ENCODE data around the gene NDUFB4.

The NDUFB4 gene

GRCh38 chr3:120596116-120596852 lies at the start of gene NDUFB4:
Gene NDUFB4 (plus strand): TSS chr3:120596336. CDS start chr3:120596360, 24 bp downstream.
- peak; percentile 92 for DNase-seq (ENCODE audit: low read depth)

GRCh38 chr3:120550546-120550945 lies 45.6 kb upstream of the NDUFB4 start:
- DNase-seq (ENCODE audit: low read depth), result no peak

DNA sequence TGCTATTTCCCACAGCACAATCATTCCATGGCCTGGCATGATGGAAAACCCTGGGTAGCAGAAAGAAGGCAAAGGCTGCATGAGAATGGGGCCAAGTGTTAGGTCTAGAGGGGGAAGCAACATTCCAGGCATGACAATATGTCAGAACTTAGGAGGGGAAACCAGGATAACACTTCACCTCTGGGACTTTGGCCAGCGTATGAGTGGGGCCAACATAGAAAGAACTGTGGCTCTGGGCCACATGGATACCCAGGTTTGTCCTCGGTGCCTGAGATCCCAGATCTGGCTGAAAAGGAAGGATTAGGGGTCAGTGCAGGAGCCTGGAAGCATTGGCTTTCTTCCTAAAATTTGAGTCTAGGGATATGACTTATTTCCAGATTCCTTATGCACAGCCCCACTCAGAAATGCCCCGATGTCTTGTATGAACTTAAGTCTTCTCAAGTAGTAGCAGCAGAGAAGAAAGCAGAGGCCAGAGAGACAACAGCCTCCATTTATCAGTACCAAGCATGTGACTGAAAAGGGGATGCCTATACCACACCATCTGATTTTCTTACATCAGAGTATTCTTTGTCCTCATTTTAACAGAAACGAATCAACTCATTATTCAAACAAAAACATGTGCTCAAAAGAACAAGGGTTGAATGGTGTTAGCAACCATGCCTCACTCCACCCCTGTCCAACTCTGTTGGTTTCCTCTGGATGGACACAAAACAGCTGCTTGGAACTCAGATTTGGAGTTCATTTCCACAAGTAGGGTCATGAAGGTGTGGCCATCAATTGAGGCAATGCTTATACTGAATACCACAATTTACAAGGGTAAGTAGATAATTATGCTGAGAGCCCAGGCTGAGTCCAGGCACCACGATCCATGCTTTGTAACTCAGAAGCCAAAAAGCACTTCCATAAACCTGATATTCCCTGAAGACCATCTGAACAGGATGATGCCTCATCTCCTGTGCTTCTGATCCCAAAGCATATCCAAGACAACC lies 43.7 kb upstream of the NDUFB4 start:
- DNase-seq (ENCODE audit: low read depth), result no peak

DNA sequence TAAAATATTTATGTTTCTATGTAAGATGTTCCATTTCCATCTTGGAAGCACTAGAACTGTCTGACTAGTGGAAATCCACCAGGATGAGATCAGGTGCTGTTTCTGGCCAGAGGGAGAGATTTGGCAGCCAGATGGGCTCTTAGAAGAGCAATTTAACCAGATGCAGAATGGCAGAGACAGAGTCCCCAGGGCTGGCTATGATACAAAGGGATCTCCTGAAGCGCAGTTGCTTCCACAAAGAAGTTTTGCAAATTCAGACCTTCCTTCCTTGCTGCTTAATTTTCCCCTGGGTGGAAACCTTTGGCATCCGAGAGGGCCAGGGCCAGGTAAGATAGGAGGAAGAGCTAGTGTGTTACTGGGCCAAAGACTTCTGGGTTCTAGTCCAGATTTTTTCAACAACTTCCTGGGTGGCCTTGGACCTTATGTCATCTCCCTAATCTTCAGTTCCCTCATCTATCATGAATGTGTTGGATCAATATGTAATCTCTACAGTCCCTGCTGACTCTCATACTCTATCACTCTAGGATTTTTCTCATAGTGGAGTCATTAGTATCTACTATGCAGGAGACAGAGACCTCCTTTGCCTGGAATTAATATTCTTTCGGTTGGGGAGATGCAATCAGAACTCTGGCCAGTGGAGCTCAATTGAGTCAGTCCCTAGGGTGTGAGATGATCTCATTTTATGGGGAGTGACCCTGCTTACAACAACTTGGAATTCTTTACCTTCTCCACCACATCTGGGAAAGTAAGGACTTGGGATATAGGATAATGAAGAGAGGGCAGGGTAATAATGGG lies 41.1 kb upstream of the NDUFB4 start:
- DNase-seq (ENCODE audit: low read depth), result peak; percentile 33

GRCh38 chr3:120555657-120556509 lies 40.3 kb upstream of the NDUFB4 start:
- no peak for DNase-seq (ENCODE audit: low read depth)

- DNase-seq (ENCODE audit: low read depth), result no peak
These were observed 39.0 kb upstream of the NDUFB4 start for GRCh38 chr3:120557115-120557514.

- DNase-seq (ENCODE audit: low read depth), result peak; percentile 71
These were observed 37.3 kb upstream of the NDUFB4 start for GRCh38 chr3:120558771-120559241.

GRCh38 chr3:120559242-120560061 lies 36.7 kb upstream of the NDUFB4 start:
- peak; percentile 85 for DNase-seq (ENCODE audit: low read depth)

DNA sequence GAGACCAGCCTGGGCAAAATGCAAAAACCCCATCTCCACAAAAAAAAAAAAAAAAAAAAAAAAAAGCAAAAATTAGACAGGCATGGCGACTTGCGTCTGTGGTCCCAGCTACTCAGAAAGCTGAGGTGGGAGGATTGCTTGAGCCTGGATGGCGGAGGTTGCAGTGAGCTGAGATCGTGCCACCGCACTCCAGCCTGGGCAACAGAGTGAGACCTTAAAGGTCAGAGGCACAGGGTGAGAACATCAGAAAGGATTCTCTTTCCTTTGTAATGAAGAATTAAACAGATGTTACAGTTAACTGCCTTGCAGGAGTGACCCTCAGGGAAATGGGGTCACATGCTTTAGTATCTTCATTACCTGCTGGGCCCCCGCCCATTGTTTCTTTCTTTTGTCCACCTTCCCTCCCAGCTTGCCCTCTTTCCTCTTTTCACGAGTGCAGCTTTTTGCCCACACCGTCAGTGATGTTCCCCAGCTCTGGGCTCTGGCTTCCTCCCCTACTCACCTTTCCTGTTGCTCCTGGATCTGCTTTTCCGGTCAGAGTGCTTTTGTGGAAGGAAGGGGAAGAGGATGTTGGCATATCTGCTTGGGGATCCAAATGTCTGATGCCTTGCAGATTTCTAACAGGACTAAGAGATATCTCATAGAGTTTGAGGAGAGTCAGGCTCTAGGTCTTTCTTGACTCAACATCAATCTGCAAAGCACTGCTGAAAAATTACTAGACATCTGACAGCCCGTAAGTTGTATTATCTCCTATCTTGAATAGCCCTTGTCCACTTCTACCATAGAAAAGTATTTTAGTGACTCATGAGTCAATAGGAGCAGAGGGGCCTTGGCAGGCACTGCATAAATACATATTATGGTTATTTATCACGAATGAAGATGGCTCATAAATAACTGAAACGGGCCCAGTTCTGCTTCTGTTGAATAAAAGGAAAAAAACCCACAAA lies 35.6 kb upstream of the NDUFB4 start:
- DNase-seq (ENCODE audit: low read depth), result no peak

DNA sequence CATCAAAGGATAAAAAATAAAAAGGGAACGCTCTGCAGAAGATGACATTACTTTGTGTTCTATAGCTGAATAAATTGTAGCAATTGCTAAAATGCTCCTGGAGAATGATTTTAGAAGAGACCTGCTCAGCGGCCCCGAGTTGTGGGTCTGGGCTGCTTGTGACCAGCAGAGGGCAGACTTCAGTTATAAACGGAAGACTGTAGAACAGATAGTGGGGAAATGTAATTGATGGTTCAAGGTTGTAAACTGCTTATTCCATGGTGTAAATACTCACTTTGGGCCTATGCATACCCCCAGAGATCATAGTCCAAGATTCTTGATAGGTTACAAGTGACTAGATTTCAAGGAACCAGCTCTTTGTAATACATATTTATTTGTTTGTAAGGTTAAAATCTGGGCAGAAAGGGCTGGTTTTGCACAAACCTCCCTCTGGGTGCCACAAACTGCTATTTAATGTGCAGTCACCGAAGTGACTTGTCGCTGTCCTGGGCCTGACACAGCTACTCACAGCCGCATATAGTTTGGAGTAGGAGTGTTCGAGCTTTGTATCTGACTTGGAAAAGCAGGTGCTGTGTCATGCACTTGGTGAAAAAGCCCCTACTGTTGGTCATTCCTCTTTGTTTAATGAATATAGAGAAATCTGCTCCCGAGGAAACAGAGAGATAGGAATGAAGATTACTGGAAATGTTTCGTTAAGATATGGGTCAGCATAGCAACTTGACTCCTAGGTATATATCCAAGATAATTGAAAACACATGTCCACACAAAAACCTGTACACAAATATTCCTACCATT lies 34.7 kb upstream of the NDUFB4 start:
- DNase-seq (ENCODE audit: low read depth), result peak; percentile 45

DNA sequence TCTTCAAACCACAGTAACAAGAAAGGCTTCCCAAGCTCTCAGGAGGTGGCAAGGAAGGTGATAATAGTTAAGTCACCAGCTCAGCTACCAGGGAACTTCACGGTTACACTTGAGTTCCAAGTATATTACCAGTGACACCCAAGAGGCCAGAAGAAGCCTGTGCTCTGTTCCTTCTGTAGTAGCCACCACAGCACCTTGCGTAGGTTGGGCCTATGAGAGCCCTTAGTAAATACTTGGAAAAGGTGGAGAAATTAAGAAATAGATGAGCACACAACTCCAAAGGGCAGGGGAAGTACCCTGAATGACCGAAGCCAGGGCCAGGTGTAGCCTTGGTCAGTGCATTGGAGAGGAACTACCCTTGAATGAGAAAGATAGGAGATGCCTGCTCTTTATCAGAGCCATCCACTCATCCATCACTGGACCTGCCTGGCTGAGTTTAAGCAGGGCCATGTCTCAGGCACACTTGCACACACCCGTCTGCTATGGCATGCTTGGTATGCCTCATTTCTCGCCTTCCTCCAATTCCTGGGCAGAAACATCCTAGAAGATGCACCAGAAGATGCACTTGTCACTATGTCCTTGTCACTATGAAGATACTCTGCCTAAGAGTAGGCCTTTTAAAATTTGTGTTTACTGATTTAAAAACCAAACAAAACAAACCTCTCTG lies 32.6 kb upstream of the NDUFB4 start:
- DNase-seq (ENCODE audit: low read depth), result no peak

GRCh38 chr3:120566243-120566975 lies 29.7 kb upstream of the NDUFB4 start:
- no peak for DNase-seq (ENCODE audit: low read depth)

DNA sequence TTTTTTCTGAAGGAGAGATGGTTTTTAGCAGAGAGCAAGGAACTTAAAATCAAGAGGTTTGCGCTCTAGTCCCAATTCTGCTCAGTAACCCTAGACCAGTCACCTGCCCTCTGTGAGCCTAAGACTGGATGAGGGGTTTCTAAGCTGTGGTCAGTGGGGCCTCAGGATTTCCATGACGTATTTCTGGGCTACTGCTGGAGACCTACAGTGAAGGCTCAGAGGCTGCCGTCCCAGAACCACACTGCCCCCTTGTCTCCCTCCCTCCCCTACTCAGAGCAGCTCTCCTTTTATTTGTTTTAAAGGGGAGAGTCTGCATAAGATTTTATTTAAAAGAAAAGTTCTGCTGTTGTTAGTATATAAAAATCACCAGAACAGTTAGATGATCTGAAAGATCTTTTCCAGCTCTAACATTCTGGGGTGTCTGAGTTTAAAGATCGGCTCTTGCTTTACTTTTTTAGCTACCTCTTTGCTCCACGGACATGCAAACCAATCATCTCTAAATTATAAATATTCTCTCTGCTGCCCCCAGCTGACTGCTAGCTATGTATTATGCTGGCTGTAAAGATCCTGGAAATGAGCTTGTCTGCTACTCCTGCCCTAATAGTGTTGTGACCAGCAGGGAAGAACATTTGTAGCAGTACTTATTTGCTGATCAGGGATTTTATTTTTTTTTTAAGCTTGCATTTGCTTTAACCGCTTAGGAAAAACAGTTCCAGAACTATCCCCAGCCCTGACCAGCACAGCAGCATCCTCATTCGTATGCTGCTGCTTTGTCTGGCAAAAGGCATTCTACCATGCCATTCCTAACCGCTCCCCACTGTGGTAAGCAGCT lies 28.6 kb upstream of the NDUFB4 start:
- DNase-seq (ENCODE audit: low read depth), result no peak

GRCh38 chr3:120568202-120568531 lies 28.0 kb upstream of the NDUFB4 start:
- no peak for DNase-seq (ENCODE audit: low read depth)

- no peak for DNase-seq (ENCODE audit: low read depth)
These were observed 27.5 kb upstream of the NDUFB4 start for GRCh38 chr3:120568598-120568997.

Measured in HS-5 (cell line).